Kidney glomerular epithelial cell (primary cell): ENCODE data around the gene GMDS.
A peak's percentile ranks its signal among the peaks of the same experiment; 100 is the strongest.

ENCODE experiments used
- DNase-seq: peaks from one replicate; lab custom pipeline; 2025; lab: John Stamatoyannopoulos, UW

GMDS gene

GRCh38 chr6:2099870-2100269 is 145.5 kb downstream of the GMDS start:
- DNase-seq: no peak

- peak; percentile 44 for DNase-seq
These were observed 147.9 kb downstream of the GMDS start for GRCh38 chr6:2097464-2097863.

GRCh38 chr6:2094642-2095041 is 150.8 kb downstream of the GMDS start:
- no peak for DNase-seq

- DNase-seq: no peak
These were observed 159.0 kb downstream of the GMDS start for GRCh38 chr6:2086326-2086965.

GRCh38 chr6:2085657-2086056 is 159.7 kb downstream of the GMDS start:
- DNase-seq: peak; percentile 25

GRCh38 chr6:2081155-2082138 is 164.0 kb downstream of the GMDS start:
- DNase-seq: no peak

- DNase-seq: no peak
These were observed 166.5 kb downstream of the GMDS start for GRCh38 chr6:2078888-2079287.

- no peak for DNase-seq
These were observed 167.6 kb downstream of the GMDS start for GRCh38 chr6:2077826-2078225.

- DNase-seq: no peak
These were observed 171.9 kb downstream of the GMDS start for GRCh38 chr6:2073476-2073875.

- no peak for DNase-seq
These were observed 173.0 kb downstream of the GMDS start for GRCh38 chr6:2072453-2072852.

GRCh38 chr6:2063547-2063946 is 181.9 kb downstream of the GMDS start:
- DNase-seq: no peak

- DNase-seq: peak; percentile 73
These were observed 183.5 kb downstream of the GMDS start for GRCh38 chr6:2061880-2062279.

GRCh38 chr6:2055911-2056310 is 189.5 kb downstream of the GMDS start:
- DNase-seq: no peak

GRCh38 chr6:2055143-2055542 is 190.3 kb downstream of the GMDS start:
- DNase-seq: no peak

- no peak for DNase-seq
These were observed 190.8 kb downstream of the GMDS start for GRCh38 chr6:2054516-2055067.

- no peak for DNase-seq
These were observed 191.7 kb downstream of the GMDS start for GRCh38 chr6:2053691-2054090.

- no peak for DNase-seq
These were observed 197.6 kb downstream of the GMDS start for GRCh38 chr6:2047855-2048254.

- no peak for DNase-seq
These were observed 201.2 kb downstream of the GMDS start for GRCh38 chr6:2044192-2044591.

- DNase-seq: no peak
These were observed 202.3 kb downstream of the GMDS start for GRCh38 chr6:2042956-2043648.

- no peak for DNase-seq
These were observed 207.3 kb downstream of the GMDS start for GRCh38 chr6:2038092-2038491.

- peak; percentile 6 for DNase-seq
These were observed 208.0 kb downstream of the GMDS start for GRCh38 chr6:2037237-2037926.

- DNase-seq: no peak
These were observed 208.7 kb downstream of the GMDS start for GRCh38 chr6:2036710-2037023.
